Neural cell (in vitro differentiated cells): ENCODE results near the gene COL5A1.

ENCODE experiments used
- EP300 ChIP-seq: fragments of 450-650 bp; conservative IDR thresholded peaks from 2 replicates; pipeline ENCODE4 v1.6.1; 2014; ENCODE audit warnings: antibody characterized with exemption, mild to moderate bottlenecking, moderate library complexity; ENCODE audit not compliant: poor library complexity, severe bottlenecking
- MXI1 ChIP-seq: fragments of 450-650 bp; conservative IDR thresholded peaks from 2 replicates; pipeline ENCODE4 v1.6.1; 2014; ENCODE audit warnings: antibody characterized with exemption, mild to moderate bottlenecking; ENCODE audit not compliant: poor library complexity, severe bottlenecking
- POLR2AphosphoS5 ChIP-seq: IDR thresholded peaks from 2 replicates; pipeline ENCODE4 v1.6.1; 2012
- RAD21 ChIP-seq: fragments of 450-650 bp; conservative IDR thresholded peaks from 2 replicates; pipeline ENCODE4 v1.6.1; 2014; ENCODE audit warnings: antibody characterized with exemption, mild to moderate bottlenecking, moderate library complexity
- REST ChIP-seq: IDR thresholded peaks from 2 replicates; pipeline ENCODE4 v1.6.1; 2012; ENCODE audit warnings: borderline replicate concordance
- TF ChIP-seq, protein P1 (sequence below): fragments of 450-650 bp; IDR thresholded peaks from 2 replicates; pipeline ENCODE4 v1.5.1; 2014; ENCODE audit warnings: antibody characterized with exemption, mild to moderate bottlenecking, moderate library complexity; ENCODE audit not compliant: poor library complexity, severe bottlenecking

- TF ChIP-seq REST (no peak), RAD21 (no peak), MXI1 (no peak), POLR2AphosphoS5 (no peak), EP300 (no peak)
- TF ChIP-seq, protein P1, sequence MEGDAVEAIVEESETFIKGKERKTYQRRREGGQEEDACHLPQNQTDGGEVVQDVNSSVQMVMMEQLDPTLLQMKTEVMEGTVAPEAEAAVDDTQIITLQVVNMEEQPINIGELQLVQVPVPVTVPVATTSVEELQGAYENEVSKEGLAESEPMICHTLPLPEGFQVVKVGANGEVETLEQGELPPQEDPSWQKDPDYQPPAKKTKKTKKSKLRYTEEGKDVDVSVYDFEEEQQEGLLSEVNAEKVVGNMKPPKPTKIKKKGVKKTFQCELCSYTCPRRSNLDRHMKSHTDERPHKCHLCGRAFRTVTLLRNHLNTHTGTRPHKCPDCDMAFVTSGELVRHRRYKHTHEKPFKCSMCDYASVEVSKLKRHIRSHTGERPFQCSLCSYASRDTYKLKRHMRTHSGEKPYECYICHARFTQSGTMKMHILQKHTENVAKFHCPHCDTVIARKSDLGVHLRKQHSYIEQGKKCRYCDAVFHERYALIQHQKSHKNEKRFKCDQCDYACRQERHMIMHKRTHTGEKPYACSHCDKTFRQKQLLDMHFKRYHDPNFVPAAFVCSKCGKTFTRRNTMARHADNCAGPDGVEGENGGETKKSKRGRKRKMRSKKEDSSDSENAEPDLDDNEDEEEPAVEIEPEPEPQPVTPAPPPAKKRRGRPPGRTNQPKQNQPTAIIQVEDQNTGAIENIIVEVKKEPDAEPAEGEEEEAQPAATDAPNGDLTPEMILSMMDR, result no peak
Measured at GRCh38 chr9:134622896-134623257, 18.7 kb upstream of the COL5A1 start.
